ENCODE data around the gene SCFD2.

GRCh38 chr4:53022513-53023100 is 343.3 kb downstream of the SCFD2 start:
- TF ChIP-seq CTCF (conservative IDR thresholded peaks at IDR 0.05; ENCODE audit: low read depth, low read length): no peak
- TF ChIP-seq EZH2 (IDR thresholded peaks at IDR 0.05; ENCODE audit: borderline replicate concordance, low read depth, low read length, poor library complexity, severe bottlenecking): no peak

Measured in A673 (cell line).